ENCODE results near the gene LINC01488. TPM values are rescaled to one million over a fixed set of nuclear protein-coding genes. Genes with fewer than 3 reads are reported as not detected.

The LINC01488 gene
- total RNA-seq, 4 donors from 2014 or later, result not detected

GRCh38 chr11:69471729-69472540, 9.5 kb upstream of the LINC01488 start:
- no peak overlapping the region for H3K4me3 ChIP-seq
- no peaks in the 10 kb centered on the region for H3K9me3 ChIP-seq
- no peak for DNase-seq
- H3K4me1 ChIP-seq, result peaks cover 0 to 18% (median 17%) of the 10 kb centered on the region in 4 donors
- no peaks in the 10 kb centered on the region for H3K36me3 ChIP-seq
- in situ Hi-C loops (cut with MboI; ENCODE audit: low pct_ligation_motif_present in 1 of 4, low pct_unique_long_range_greater_than_20kb in 1 of 4, low sequenced_read_pairs in 3 of 4), result no loop called here
- H3K27me3 ChIP-seq, result no peaks in the 10 kb centered on the region
- intact Hi-C loops (cut with DNase I; ENCODE audit: low total_unique reads), result no loop called here
- TF ChIP-seq POLR2AphosphoS5 (IDR thresholded peaks at IDR 0.05) (no peak), EP300 (IDR thresholded peaks at IDR 0.05; ENCODE audit: low read depth) (no peak), CTCF (IDR thresholded peaks at IDR 0.05) (no peak), POLR2A (IDR thresholded peaks at IDR 0.05) (no peak)
- H3K27ac ChIP-seq, result no peak overlapping the region
- 90% methylated on average over 17 of the region's 17 CpGs; no CpG with 5 or more reads in 1 of the 2 donors for WGBS, 2 donors (ENCODE audit: low coverage in 1 of 2)

- no peaks in the 10 kb centered on the region for H3K27me3 ChIP-seq
- in situ Hi-C loops (cut with MboI; ENCODE audit: low pct_ligation_motif_present in 1 of 4, low pct_unique_long_range_greater_than_20kb in 1 of 4, low sequenced_read_pairs in 3 of 4) (no loop called here), intact Hi-C loops (cut with DNase I; ENCODE audit: low total_unique reads) (no loop called here)
- WGBS, 2 donors (ENCODE audit: low coverage in 1 of 2), result 94 to 100% methylated on average over 1 to 12 of the region's 12 CpGs
- no peak overlapping the region for H3K4me3 ChIP-seq
- DNase-seq, result no peak
- H3K9me3 ChIP-seq, result no peaks in the 10 kb centered on the region
- no peak for TF ChIP-seq POLR2AphosphoS5 (IDR thresholded peaks at IDR 0.05)
- no peak for TF ChIP-seq CTCF (IDR thresholded peaks at IDR 0.05)
- no peak for TF ChIP-seq EP300 (IDR thresholded peaks at IDR 0.05; ENCODE audit: low read depth)
- no peak for TF ChIP-seq POLR2A (IDR thresholded peaks at IDR 0.05)
- H3K4me1 ChIP-seq, result peaks cover 0 to 18% (median 14%) of the 10 kb centered on the region in 4 donors
- H3K27ac ChIP-seq, result no peak overlapping the region
- H3K36me3 ChIP-seq, result no peaks in the 10 kb centered on the region
These were observed 8.8 kb upstream of the LINC01488 start for GRCh38 chr11:69472541-69473275.

- no peak overlapping the region for H3K27ac ChIP-seq
- H3K9me3 ChIP-seq, result no peaks in the 10 kb centered on the region
- intact Hi-C loops (cut with DNase I; ENCODE audit: low total_unique reads) (no loop called here), in situ Hi-C loops (cut with MboI; ENCODE audit: low pct_ligation_motif_present in 1 of 4, low pct_unique_long_range_greater_than_20kb in 1 of 4, low sequenced_read_pairs in 3 of 4) (no loop called here)
- 85 to 93% methylated on average over 3 to 5 of the region's 5 CpGs for WGBS, 2 donors (ENCODE audit: low coverage in 1 of 2)
- no peak overlapping the region for H3K4me3 ChIP-seq
- no peak for TF ChIP-seq CTCF (IDR thresholded peaks at IDR 0.05)
- TF ChIP-seq POLR2AphosphoS5 (IDR thresholded peaks at IDR 0.05), result no peak
- TF ChIP-seq EP300 (IDR thresholded peaks at IDR 0.05; ENCODE audit: low read depth), result no peak
- no peak for TF ChIP-seq POLR2A (IDR thresholded peaks at IDR 0.05)
- DNase-seq, result no peak
- H3K36me3 ChIP-seq, result no peaks in the 10 kb centered on the region
- H3K4me1 ChIP-seq, result peaks cover 0 to 24% (median 14%) of the 10 kb centered on the region in 4 donors
- H3K27me3 ChIP-seq, result no peaks in the 10 kb centered on the region
These were observed 8.1 kb upstream of the LINC01488 start for GRCh38 chr11:69473276-69473845.

GRCh38 chr11:69474736-69475135, 6.7 kb upstream of the LINC01488 start:
- Histone ChIP-seq H3K27ac (no peak overlapping the region), H3K36me3 (no peaks in the 10 kb centered on the region), H3K4me1 (peaks cover 0 to 21% (median 12%) of the 10 kb centered on the region in 4 donors), H3K4me3 (no peak overlapping the region), H3K27me3 (no peaks in the 10 kb centered on the region), H3K9me3 (no peaks in the 10 kb centered on the region)
- WGBS, 2 donors (ENCODE audit: low coverage in 1 of 2), result 80 to 89% methylated on average over 1 to 9 of the region's 9 CpGs
- intact Hi-C loops (cut with DNase I; ENCODE audit: low total_unique reads) (no loop called here), in situ Hi-C loops (cut with MboI; ENCODE audit: low pct_ligation_motif_present in 1 of 4, low pct_unique_long_range_greater_than_20kb in 1 of 4, low sequenced_read_pairs in 3 of 4) (no loop called here)
- TF ChIP-seq POLR2AphosphoS5 (IDR thresholded peaks at IDR 0.05) (no peak), EP300 (IDR thresholded peaks at IDR 0.05; ENCODE audit: low read depth) (no peak), CTCF (IDR thresholded peaks at IDR 0.05) (no peak), POLR2A (IDR thresholded peaks at IDR 0.05) (no peak)
- no peak for DNase-seq

All from transverse colon (tissue), 4 donors.